Heart right ventricle (tissue), 16 donors: ENCODE data around the gene OGFOD2. TPM values are rescaled to one million over a fixed set of nuclear protein-coding genes. Genes with fewer than 3 reads are reported as not detected.
A peak's percentile ranks its signal among the peaks of the same experiment; 100 is the strongest.

Experiments used
- ATAC-seq, 8 donors: fragments of 200-7000 bp; cut with Tn5 transposase; one replicate each; pipeline ENCODE4 v1.9.1; 2020; ENCODE audit warnings: mild to moderate bottlenecking in 8 of 8, moderate library complexity in 8 of 8, moderate number of reproducible peaks in 1 of 8
- DNase-seq, 2 donors: peaks; one replicate each; pipeline ENCODE4 v3.0.0-alpha.2; 2020
- H3K27ac ChIP-seq, 10 donors: fragments of 200-600 bp; sonication (generic) in 2 of 10; one replicate each; pipeline versions ENCODE4 v1.5.0 to v1.8.0; 2020 to 2022; ENCODE audit warnings: mild to moderate bottlenecking in 3 of 10
- H3K27me3 ChIP-seq, 7 donors: fragments of 200-600 bp; one replicate each; pipeline ENCODE4 v1.8.0; 2021 to 2022; ENCODE audit warnings: mild to moderate bottlenecking in 2 of 7
- H3K36me3 ChIP-seq, 9 donors: fragments of 200-600 bp; sonication (generic) in 1 of 9; one replicate each; pipeline versions ENCODE4 v1.5.0 to v1.8.0; 2020 to 2022; ENCODE audit warnings: mild to moderate bottlenecking in 2 of 9
- H3K4me1 ChIP-seq, 9 donors: fragments of 200-600 bp; sonication (generic) in 1 of 9; one replicate each; pipeline versions ENCODE4 v1.5.0 to v1.8.0; 2020 to 2022; ENCODE audit warnings: mild to moderate bottlenecking in 4 of 9
- H3K4me3 ChIP-seq, 10 donors: fragments of 200-600 bp; sonication (generic) in 2 of 10; one replicate each; pipeline versions ENCODE4 v1.5.0 to v1.8.0; 2020 to 2022; ENCODE audit warnings: mild to moderate bottlenecking in 7 of 10, moderate library complexity in 2 of 10
- H3K9me3 ChIP-seq, 11 donors: fragments of 200-600 bp in 10 of 11; sonication (generic) in 2 of 11; one replicate each; pipeline versions ENCODE4 v1.5.0 to v1.8.0; 2013 to 2022; ENCODE audit warnings: mild to moderate bottlenecking in 2 of 11, control low read depth in 1 of 11, moderate library complexity in 1 of 11
- WGBS, 2 donors: extraction: QIAGEN DNeasy Blood & Tissue Kit; methylation state at CpG; one replicate each; pipeline ENCODE4 v1.1.7; 2013; ENCODE audit warnings: inconsistent platforms in 1 of 2; 5-methylcytosine and 5-hydroxymethylcytosine counted together
- intact Hi-C, 10 donors: fragments of 100-400 bp; cut with DNase I; formaldehyde crosslinking; loops; one replicate each; pipeline versions ENCODE4 v1.11.1 to v1.14.2; 2022
- polyA plus RNA-seq, 2 donors: library from polyadenylated mRNA; stranded (reverse); fragments of 200-250 nt; gene quantifications; one replicate each; pipeline ENCODE4 v1.2.3, GENCODE V29; 2013
- total RNA-seq, 10 donors: library from RNA; stranded (reverse); fragmentation: NEBNext Ultra II Directional in 3 of 10; extraction: Animal tissue kit (Norgen Biotek cat#: 25700) in 3 of 10; gene quantifications; one replicate each; pipeline versions ENCODE4 v1.2.1 to v1.2.4, GENCODE V29; 2021 to 2023
- TF ChIP-seq, protein P1 (sequence below), 9 donors: fragments of 200-600 bp; sonication (generic) in 2 of 9; IDR thresholded peaks; one replicate each; pipeline versions ENCODE4 v1.5.0 to v1.8.0; 2021 to 2022; ENCODE audit warnings: antibody characterized with exemption in 9 of 9, mild to moderate bottlenecking in 5 of 9, moderate library complexity in 1 of 9
- donor health status: Arrhythmogenic right ventricular cardiomyopathy.
- donor health status: ischemic (EF 13 %, LVEDD 7.1; RV severe dilation, severe dysfunction).
- donor health status: healthy with polysubstance abuse.
- donor health status: DM: no; HTN: yes; CAD: no.
- donor health status: DM: no; HTN: no; CAD: no.
- donor health status: ischemic (EF 25% LVEDD 6.9; RV normal size, moderate dysfunction).
- donor health status: ischemic (EF 25% LVEDD 5.7; RV mildly dilated, moderate dysfunction).
- donor health status: healthy.
- donor health status: DM: yes; HTN: yes; CAD: no.
- donor health status: Ischemic cardiomyopathy.
- donor health status: ischemic (EF 35%, LVEDD 5.7; RV mildly dilated, moderate dysfunction).
- donor health status: nonischemic (EF 11% LVEDD 7.7; RV severe dilation, severe dysfunction).
- donor health status: DM: yes; HTN: yes; CAD: no.
- donor health status: PGD.
- donor health status: ischemic (EF 29% LVEDD 5.4; RV normal size, mild dysfunction).
- donor health status: nonischemic (EF 23%, LVEDD 6.1; RV moderate dilation, normal function).

Gene OGFOD2
- total and polyA plus RNA-seq, 12 donors: 10.6 to 17.1 (median 12.0) TPM

DNA sequence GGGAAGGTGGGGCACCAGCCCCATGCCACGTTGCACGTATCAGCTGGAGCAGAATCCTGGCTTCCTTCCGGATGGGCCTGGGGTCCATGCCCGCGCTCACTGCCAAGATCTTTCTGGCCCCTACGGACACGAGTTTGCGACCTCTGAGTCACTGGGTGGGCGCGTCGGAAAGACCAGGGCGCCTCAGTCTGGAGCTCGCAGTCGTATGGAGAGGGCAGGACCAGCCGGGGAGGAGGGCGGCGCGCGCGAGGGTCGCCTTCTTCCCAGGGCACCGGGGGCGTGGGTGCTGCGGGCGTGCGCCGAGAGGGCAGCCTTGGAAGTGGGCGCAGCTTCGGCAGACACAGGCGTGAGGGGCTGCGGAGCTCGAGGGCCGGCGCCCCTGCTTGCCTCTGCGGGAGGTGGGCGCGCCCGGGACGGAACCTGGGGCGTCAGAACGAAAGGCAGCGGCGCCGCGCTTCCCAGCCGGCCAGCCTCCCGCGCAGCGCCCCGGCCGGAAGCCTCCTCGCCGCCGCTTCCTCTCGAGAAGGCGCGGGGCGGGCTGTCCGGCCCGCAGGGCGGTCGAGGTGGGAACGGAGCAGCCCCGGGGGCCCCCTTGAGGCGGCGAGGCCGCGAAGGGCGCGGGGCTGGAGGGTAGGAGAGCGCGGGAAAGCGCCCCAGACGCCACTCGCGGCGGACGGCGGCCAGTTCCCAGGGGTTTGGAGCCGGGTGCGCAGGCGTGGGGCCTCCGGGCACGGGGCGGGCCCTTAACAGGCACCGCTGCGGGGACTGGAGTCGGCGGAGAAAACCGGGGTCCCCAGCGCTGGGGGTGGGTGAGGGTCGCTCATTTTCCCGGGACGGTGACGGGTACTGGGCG, 5.4 kb downstream of the OGFOD2 start, which contains the start of gene ARL6IP4:
TSS of gene ARL6IP4 (plus strand) at position 499 of the 853 bp plus-strand sequence. CDS start 459 bp downstream, outside the sequence.
- H3K36me3 ChIP-seq: peaks cover 0 to 47% (median 0%) of the 10 kb centered on the region in 9 donors
- intact Hi-C loops: loop anchor here (2.0 to 10.0 kb wide), 7 partner anchors 164 to 257 kb away; partner anchors contain the start of genes PITPNM2 (in 5 of the 10), MPHOSPH9 (in 4 of the 10) and MTRFR (in 4 of the 10)
- ATAC-seq (peak; percentile 64 to 86 (median 74)), DNase-seq (peak; percentile 53 to 72)
- H3K27ac ChIP-seq: peak within 1 kb of the TSS; percentile 82 to 98 (median 92)
- H3K27me3 ChIP-seq: no peaks in the 10 kb centered on the region
- peaks cover 36 to 87% (median 71%) of the 10 kb centered on the region in 9 donors for H3K4me1 ChIP-seq
- 0 to 1% methylated on average over 73 to 96 of the region's 96 CpGs for WGBS, 2 donors
- TF ChIP-seq, protein P1, sequence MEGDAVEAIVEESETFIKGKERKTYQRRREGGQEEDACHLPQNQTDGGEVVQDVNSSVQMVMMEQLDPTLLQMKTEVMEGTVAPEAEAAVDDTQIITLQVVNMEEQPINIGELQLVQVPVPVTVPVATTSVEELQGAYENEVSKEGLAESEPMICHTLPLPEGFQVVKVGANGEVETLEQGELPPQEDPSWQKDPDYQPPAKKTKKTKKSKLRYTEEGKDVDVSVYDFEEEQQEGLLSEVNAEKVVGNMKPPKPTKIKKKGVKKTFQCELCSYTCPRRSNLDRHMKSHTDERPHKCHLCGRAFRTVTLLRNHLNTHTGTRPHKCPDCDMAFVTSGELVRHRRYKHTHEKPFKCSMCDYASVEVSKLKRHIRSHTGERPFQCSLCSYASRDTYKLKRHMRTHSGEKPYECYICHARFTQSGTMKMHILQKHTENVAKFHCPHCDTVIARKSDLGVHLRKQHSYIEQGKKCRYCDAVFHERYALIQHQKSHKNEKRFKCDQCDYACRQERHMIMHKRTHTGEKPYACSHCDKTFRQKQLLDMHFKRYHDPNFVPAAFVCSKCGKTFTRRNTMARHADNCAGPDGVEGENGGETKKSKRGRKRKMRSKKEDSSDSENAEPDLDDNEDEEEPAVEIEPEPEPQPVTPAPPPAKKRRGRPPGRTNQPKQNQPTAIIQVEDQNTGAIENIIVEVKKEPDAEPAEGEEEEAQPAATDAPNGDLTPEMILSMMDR (IDR thresholded peaks at IDR 0.05): peak in 1 of 9 donors; percentile 26
- H3K4me3 ChIP-seq: peak within 1 kb of the TSS; percentile 76 to 100 (median 92)
- no peaks in the 10 kb centered on the region for H3K9me3 ChIP-seq

DNA sequence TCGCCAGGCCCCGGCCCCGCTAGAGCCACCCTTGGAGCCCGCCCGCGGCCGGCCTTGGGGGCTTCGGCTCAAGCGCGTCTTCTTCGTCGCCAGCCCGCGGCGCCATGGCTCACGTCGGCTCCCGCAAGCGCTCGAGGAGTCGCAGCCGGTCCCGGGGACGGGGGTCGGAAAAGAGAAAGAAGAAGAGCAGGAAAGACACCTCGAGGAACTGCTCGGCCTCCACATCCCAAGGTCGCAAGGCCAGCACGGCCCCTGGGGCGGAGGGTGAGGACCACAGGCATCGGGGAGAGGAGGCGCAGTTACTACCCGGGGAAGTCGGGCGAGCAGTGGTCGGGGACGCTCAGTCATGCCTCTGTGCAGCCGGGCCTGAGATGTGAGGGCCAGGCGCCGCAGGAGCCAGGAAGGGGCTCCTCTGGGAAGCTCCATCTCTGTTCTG, 6.0 kb downstream of the OGFOD2 start:
- no peaks in the 10 kb centered on the region for H3K27me3 ChIP-seq
- H3K27ac ChIP-seq: peak overlapping the region; percentile 82 to 98 (median 92)
- peaks cover 34 to 82% (median 69%) of the 10 kb centered on the region in 9 donors for H3K4me1 ChIP-seq
- DNase-seq: no peak
- peaks cover 0 to 54% (median 0%) of the 10 kb centered on the region in 9 donors for H3K36me3 ChIP-seq
- TF ChIP-seq, protein P1 (IDR thresholded peaks at IDR 0.05): no peak
- no peaks in the 10 kb centered on the region for H3K9me3 ChIP-seq
- intact Hi-C loops: loop anchor here (2.0 to 10.0 kb wide), 7 partner anchors 164 to 256 kb away; partner anchors contain the start of genes PITPNM2 (in 5 of the 10), MPHOSPH9 (in 4 of the 10) and MTRFR (in 4 of the 10)
- peak in 4 of 8 donors; percentile 2 to 5 (median 4) for ATAC-seq
- WGBS, 2 donors: 1% methylated on average over 40 of the region's 40 CpGs
- H3K4me3 ChIP-seq: peak overlapping the region; percentile 76 to 100 (median 92)

GRCh38 chr12:122981587-122982476, 6.8 kb downstream of the OGFOD2 start:
- Histone ChIP-seq H3K27me3 (no peaks in the 10 kb centered on the region), H3K4me3 (peak overlapping the region; percentile 76 to 100 (median 92)), H3K36me3 (peaks cover 0 to 59% (median 0%) of the 10 kb centered on the region in 9 donors), H3K27ac (peak overlapping the region in 9 of 10 donors; percentile 85 to 98 (median 92)), H3K4me1 (peaks cover 31 to 74% (median 61%) of the 10 kb centered on the region in 9 donors), H3K9me3 (no peaks in the 10 kb centered on the region)
- WGBS, 2 donors: 63 to 72% methylated on average over 23 to 25 of the region's 25 CpGs
- no peak for ATAC-seq
- intact Hi-C loops: loop anchor here (2.0 to 10.0 kb wide), 7 partner anchors 163 to 255 kb away; partner anchors contain the start of genes PITPNM2 (in 5 of the 10), MPHOSPH9 (in 4 of the 10) and MTRFR (in 4 of the 10)
- DNase-seq: no peak
- TF ChIP-seq, protein P1 (IDR thresholded peaks at IDR 0.05): no peak
